HG02943 (cell line): ENCODE measurements around the gene NUDC.
A peak's percentile ranks its signal among the peaks of the same experiment; 100 is the strongest.
"Not testable (repeated sequence)": the region's sequence is repeated elsewhere in the genome, so short reads cannot be mapped to it uniquely, and the experiment has no call there.

Experiments
- ATAC-seq: cut with Tn5 transposase; IDR thresholded peaks from one replicate; pipeline ENCODE4 v1.9.1; 2021; ENCODE audit warnings: mild to moderate bottlenecking, low read depth, moderate library complexity; ENCODE audit not compliant: unreplicated experiment

Gene NUDC

DNA sequence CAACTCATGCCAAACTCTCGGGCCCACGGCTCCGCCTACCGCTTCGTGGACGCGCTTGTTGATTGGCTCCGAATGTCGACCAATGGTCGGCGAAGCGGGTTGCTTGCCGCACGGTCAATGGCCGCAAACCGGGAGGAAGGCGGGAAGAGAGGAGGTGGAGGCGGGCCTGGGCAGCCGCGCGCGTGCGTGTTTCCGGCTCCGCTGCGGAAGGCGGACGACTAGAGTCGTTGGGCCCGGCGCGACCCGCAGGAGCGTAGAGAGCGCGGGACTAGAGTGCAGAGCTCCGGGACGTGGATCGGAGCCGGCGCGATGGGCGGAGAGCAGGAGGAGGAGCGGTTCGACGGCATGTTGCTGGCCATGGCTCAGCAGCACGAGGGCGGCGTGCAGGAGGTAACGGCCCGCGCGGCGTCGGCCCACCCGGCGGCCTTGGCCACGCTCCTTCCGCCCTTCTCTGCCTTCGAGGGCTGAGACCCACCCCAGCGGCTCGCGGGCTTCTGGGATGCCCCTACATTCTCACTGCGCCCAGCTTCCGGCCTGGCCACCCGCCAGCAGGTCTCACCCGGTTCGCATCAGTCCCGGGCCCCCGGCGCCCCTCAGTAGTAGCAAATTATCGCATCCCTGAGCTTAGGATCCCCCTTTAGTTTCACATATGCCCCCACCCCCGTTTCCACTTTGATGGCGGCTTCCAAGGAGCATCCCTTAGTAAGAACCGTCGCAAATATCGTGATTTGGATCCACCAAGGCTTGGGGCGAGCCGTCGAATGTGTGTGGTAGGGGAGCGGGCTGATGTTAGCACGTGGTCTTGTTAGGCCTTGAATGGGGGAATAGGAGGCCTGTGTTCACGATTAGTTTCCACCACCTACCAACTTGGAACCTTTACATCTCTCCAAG is at the start of gene NUDC:
NUDC (plus strand) TSS at position 204 of the 891 bp plus-strand sequence; CDS start at position 310, 106 bp downstream.
- ATAC-seq, result peak; percentile 88

DNA sequence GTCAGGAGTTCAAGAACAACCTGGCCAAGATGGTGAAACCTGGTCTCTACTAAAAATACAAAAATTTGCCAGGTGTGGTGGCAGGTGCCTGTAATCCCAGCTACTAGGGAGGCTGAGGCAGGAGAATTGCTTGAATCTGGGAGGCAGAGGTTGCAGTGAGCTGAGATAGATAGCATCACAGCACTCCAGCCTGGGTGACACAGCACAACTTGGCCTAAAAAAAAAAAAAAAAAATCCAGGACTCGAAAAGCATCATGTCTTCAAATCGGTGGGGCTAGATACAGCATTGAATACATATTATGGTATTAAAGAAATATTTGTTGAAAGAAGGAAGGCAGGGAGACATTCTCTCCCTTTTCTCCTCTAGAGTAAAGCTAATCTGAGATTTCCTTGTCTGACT is 48.4 kb upstream of the NUDC start:
- not testable (repeated sequence) for ATAC-seq

DNA sequence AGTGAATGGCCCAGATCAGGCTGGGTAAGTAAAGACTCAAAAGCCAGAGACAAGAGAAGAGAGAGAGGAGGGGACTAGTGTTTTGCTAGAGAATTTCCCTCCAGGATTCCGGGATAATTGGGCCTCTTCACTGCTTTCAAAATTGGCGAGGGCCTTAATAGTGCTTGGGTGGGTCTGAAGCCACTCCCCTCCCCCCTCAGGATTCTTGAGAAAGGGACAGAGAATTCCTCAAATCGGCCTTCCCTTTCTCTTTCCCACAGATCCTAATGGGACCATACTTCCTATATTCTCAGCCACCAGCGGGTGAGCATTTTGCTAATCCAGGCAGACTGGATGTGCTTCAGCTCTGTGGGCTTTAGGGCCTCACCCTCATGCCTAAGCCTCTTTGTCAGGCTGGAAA is 46.6 kb upstream of the NUDC start:
- no peak for ATAC-seq

DNA sequence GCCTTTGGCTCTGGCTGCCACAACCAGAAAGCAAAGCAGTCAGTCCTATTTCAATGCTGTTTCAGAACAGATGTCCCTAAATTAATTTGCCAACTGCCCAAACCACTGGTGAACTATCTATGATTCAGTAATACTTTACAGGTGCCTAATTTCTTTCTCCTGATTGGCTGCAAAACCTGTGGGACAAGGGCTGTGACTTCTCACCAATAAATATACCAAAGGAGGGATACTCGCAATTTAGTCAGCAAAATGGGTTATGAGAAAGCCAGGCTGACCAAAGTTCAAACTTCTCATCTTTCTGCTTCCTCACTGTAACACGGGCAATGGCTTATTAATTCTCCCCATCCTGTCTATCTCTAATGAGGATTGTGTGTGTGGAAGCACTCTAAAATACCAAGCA is 44.2 kb upstream of the NUDC start:
- ATAC-seq, result no peak

DNA sequence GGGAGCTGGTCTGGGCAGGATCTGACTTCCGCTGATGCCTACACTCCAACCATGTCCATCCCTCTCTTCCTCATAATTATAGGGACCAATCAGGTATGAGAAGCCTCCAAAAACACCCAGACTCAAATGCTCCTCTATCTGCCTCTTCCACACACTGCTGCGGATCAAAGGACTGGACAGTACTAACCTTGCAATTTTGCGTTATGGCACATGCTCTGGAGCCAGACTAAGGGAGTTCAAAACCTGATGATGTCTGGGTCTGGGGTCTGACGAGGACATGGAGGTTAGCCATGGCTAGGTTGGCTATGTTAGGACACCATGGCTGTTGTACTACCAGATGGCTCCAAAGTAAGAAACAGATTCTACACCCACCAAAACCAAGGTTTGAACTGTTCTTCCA is 41.8 kb upstream of the NUDC start:
- ATAC-seq, result no peak

DNA sequence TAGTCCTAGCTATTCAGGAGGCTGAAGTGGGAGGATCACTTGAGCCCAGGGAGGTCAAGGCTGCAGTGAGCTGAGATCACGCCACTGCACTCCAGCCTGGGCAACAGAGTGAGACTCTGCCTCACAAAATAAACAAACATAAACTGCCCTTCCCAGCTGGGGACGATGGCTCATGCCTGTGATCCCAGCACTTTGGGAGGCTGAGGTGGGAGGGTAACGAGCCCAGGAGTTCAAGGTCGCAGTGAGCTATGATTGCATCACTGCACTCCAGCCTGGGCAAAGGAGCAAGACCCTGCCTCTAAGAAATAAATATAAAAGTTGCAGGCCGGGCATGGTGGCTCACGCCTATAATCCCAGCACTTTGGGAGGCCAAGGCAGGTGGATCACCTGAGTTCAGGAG is 39.9 kb upstream of the NUDC start:
- not testable (repeated sequence) for ATAC-seq

DNA sequence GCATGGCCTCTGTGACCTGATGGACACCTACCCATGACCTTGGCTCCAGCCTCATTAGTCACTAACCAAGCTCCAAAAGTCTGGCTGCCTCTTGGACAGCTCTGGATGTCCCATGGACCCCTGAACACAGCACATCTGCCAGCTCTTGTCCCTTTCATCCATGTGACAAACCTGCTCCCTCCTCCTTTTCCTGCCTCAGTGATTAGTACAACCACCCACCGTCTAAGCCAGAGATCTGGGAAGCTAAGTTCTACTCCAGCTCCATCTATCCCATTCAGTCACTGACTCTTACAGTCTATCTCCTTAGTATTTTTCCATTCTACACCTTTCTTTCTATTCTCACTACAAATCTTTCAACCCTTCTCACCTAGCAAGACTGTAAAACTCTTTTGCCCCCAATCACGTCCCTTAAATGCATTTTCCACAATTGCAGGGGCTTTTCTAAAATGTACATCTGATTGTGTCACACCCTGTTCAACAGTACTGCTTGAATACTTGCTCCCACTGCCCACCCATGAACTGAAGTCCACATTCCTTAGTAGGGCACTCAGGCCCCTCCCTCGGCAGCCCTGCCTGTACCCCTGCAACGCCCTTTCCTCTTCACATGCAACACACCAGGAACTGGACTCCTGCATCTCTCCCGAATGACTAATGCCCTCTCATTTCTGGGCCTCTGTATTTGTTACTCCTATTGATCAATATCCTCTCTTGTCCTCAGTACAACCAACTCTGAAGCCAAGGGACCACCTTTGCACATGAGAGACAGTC is 38.7 kb upstream of the NUDC start:
- no peak for ATAC-seq

DNA sequence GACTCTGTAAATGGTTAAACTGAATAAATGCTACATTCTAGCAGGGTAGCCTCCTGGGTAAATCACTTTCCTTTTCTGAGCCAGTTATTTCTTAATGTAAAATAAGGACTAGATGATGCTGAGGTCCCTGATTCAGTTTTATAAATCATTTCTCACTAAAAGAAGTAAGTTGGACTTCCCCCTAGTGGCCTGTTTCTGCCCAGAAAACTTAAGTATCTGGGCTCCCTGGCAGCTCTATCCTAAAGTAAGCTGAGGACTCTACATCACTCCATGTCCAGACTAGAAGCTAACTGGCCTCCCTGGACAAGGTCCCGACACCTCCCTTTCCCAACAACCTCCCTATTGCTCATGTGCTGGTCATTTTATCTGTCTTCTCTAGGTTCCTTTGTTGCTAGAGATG is 34.4 kb upstream of the NUDC start:
- ATAC-seq, result no peak

DNA sequence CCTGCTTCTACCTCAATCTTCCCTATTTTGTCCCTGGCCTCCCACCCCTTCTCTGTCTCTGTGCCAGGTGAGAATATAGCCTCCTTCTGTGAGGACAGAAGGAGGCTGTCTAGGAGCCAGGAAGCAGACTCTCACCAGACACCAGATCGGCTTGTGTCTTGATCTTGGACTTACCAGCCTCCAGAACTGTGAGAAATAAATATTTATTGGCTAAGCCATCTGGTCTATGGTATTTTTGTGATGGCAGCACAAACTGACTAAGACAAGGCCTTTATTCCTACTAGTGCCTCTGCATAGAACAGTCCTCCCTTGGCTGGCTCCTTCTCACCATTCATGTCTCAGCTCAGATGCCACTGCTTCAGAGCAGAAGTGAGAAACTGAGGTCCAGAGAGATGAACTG is 33.3 kb upstream of the NUDC start:
- no peak for ATAC-seq

DNA sequence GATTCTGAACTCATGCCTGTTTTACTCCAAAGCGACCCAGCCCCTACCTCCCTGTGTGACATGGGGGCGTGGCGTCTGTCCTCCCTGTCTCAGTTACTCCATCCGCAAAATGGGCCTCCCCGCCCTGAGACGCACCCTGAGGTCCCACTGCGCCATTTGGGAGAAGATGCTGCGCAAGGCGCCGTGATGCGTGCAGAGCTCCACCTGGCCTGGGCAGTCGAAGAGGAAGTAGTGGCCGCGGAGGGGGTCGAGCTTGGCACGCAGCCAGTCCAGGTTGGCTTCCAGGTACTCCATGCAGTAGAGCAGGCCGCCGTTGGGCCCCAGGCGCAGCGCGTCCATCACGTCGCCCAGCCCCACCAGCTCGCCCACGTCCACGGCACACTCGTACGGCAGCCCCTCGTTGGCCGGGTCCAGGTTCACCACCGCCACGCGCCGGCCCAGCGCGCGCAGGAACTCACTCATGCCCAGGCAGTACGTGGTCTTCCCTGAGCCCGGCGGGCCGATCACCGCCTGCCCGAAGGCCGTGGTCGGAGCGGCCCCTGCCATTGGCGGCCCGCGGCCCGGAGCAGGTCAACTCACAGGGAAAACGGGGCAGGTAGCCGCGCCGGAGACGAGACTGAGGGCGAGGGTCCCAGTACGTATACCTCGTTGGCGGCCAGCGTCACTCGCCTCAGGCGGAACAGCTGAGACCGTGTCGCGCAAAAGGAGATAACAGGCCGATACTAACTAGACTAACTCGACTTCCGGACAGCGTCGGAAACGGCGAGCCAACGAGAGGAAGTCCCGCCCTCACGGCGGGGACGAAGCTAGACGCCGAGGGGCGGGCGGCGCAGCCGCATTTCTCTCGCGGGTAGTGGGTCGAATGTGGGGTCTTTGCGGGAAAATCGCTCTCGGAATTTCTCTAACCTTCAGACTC is 31.7 kb upstream of the NUDC start, which contains the start of gene GPN2:
GPN2 (minus strand) TSS at position 733 of the 916 bp plus-strand sequence; CDS start at position 546, 187 bp downstream.
- peak; percentile 75 for ATAC-seq

DNA sequence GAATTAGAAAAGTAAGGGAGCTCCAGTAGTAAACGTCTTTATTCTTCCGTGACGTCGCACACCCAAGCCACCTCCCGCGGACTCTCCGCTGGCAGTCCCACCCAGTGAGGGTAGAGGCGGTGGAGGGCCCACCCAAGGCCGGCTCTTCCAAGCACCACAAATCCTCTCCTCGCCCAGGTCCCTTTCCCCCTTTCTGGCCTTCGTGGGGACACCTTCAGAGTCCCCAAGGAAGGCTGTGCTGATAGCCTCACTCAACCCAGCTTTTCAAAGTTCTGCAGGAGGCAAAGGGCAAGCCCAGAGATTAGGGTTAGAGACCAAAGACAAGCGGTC is 31.1 kb upstream of the NUDC start:
- ATAC-seq, result peak; percentile 28

DNA sequence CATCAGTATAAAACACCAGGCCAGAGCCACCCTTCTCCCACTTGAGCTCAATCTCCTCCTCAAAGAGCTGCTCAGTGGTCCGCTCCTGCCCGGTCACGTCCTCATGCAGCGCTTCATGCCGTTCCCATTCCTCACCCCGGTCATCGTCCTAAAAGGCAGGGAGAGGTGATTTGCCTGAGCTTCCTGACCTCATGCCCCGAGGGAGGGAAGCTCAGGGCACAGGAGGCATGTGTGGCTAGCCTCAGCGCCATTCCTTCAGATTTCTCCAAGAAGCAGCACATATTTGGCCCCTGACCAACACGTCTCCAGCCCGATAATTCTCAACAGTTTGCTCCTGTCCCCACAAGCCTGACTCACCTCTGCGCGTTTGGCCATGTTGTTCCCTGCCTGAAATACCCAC is 27.3 kb upstream of the NUDC start:
- ATAC-seq, result no peak

DNA sequence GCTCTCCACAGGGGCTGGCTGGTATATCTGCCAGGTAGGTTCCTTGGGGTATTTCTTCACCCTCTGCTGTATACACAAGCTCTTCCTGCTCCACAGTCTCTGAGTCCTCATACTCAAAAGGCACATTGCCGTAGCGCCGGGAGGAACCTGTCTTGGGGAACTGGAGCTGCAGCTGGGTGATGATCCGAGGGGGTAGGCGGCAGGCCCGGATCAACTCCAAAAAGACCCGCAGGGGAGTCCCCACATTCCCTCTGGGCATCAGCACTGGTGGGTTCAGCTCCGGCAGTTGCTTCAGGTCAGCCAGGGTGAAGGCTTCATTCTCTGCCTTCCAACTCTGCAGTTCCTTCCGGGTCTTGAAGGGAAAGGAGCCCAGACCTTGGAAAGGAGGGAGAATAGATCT is 24.2 kb upstream of the NUDC start:
- no peak for ATAC-seq

DNA sequence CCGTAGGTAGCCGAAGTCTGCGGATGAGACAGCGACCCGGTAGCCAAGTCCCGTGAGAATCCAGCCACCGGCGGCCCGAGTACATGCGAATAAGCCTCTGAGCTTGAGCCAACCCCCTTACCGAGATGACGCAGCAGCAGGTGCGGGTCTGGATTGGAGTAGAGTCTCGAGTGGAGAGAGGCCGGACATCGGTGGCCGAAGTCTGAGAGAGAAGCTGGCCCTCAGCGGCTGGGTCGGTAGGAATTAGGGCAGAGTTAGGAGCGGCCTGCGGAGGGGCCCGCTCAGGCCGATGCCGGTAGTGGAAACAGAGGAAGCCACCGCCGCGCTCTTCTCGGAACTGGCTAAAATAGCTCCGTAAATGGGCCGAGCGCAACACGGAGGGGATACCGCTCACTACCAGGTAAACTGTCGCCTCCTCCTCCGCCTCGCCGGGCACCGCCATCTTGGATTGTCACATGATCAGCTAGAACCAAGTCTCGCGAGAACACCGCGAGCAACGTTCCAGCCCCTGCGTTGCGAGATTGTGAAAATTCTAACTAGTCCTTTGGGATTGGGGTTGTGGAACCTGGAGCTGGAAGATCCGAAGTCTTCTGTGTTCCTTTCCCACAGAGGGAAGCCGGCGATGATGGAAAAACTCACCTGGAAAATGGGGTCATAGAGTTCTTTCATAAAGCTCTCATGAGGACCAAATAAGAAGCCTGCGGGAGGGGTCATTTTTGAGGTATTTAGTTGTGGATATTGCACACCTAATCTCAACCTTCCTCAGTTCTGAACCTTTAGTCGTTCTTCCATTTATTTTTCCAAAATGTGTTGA is 21.3 kb upstream of the NUDC start, which contains the start of gene GPATCH3:
GPATCH3 (minus strand) TSS at position 467 of the 814 bp plus-strand sequence; CDS start at position 442, 25 bp downstream.
- ATAC-seq, result no peak

DNA sequence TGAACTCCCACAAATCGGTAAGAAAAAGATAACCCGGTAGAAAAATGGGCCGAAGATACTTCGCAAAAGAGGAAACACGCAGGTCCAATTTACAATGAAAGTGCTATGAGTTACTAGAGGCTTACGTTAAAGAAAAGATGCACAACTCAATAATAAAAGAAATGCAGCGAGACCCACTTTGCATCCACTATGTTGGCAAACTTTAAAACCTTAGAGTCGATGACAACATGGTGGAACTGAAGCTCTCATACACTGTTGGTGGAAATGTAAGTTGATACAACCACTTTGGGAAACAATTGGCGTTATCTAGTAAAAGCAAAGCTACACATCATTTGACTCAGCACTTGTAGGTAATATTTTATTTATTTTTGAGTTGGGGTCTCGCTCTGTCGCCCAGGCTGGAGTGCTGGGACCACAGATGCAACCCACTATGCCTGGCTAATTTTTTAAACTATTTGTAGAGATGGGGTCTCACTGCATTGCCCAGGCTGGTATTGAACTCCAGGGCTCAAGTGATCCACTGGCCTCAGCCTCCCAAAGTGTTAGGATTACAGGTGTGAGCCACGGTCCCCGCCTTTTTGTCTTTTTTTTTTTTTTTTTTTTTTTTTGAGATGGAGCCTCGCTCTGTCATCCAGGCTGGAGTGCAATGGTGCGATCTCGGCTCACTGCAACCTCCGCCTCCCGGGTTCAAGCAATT is 20.6 kb upstream of the NUDC start:
- no peak for ATAC-seq

DNA sequence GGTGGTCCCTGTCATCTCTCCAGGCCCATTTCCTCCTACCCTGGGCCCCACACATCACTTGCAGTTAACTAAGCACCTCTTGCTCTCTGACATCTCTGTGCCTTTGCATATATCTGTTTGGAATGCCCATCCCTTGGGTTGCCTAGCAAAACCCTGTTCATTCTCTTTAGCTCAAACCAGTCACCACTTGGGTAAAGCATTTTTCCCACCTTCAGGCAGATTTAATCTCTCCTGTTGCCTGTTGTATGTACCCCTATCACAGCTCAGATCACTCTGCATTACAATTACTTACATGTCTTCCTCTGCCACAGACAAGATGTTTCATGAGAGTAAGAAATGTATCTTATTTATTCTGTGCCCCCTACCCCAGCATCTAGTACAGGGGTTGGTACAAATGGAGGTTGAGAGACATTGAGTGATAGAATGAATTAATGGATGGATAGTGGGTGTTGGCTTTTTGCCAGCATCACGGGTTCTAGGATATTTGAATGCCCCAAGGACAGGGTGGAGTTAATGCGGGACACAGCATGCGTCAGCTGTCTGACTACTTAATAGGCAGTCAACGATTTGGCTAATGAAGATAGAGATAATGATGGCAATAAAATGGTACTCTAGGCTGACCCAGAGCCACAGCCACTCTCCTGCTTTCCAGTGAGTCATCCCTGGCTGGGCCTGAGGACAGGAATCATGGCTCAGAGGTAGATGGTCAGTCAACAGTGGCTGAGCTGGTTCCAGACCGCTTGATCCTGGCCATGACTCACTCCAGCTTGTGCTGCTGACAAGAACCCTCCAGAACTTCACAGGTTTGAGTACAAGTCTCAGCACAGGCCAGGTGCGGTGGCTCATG is 14.2 kb upstream of the NUDC start:
- ATAC-seq, result no peak

DNA sequence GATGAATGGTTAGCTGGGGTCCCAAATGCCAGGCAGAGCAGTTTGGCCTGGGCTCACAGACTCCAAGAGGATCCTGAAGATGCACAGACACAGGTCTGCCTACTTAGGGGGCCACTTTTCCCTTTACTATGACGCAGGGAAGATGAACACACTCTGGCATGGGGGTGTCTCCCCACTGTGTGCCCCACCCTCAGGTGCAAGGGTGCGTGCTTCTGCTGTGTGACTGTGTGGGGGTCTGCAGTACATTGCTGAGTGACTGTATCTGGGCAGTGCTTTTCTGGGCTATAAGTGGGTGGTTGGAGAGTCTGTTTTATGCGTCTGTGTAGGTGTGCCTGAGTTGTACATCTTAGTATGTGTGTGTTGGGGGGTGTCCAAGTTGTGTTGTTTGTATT is 11.6 kb upstream of the NUDC start:
- ATAC-seq, result no peak
